Measurements from ENCODE around the gene LAMP5.

- TF ChIP-seq CTCF (IDR thresholded peaks at IDR 0.05) = no peak
- TF ChIP-seq POLR2AphosphoS5 (IDR thresholded peaks at IDR 0.05) = no peak
- TF ChIP-seq POLR2A (IDR thresholded peaks at IDR 0.05) = no peak
These were observed 4.3 kb downstream of the LAMP5 start for GRCh38 chr20:9518576-9519175.
